Neural cell (in vitro differentiated cells): ENCODE data around the gene MYF5. TPM values are rescaled to one million over a fixed set of nuclear protein-coding genes. Genes with fewer than 3 reads are reported as not detected.

Experiments used
- H2AFZ ChIP-seq: fragments of 200-600, 300-800 bp; sonication (generic), shearing (Covaris generic); 2 replicates; pipeline ENCODE4 v1.6.0; 2014; ENCODE audit warnings: low read depth, mild to moderate bottlenecking, antibody characterized with exemption, low read length, moderate library complexity
- H3F3A ChIP-seq: fragments of 200-600 bp; shearing (Covaris generic); 2 replicates; pipeline ENCODE4 v1.6.1; 2016; ENCODE audit warnings: mild to moderate bottlenecking, moderate library complexity, mixed read lengths, antibody characterized with exemption, low read length; ENCODE audit not compliant: insufficient read depth, poor library complexity, severe bottlenecking
- H3K27ac ChIP-seq: fragments of 200-600, 300-800 bp; sonication (generic), shearing (Covaris generic); 2 replicates; pipeline ENCODE4 v1.5.1; 2014; ENCODE audit warnings: mild to moderate bottlenecking, low read length, moderate library complexity
- H3K27me3 ChIP-seq: fragments of 300-800, 200-600 bp; sonication (generic), shearing (Covaris generic); 2 replicates; pipeline ENCODE4 v1.6.0; 2014; ENCODE audit warnings: mild to moderate bottlenecking, low read depth, low read length, moderate library complexity; ENCODE audit not compliant: insufficient read depth
- H3K36me3 ChIP-seq: fragments of 300-800, 200-600 bp; sonication (generic), shearing (Covaris generic); 2 replicates; pipeline ENCODE4 v1.5.1; 2014; ENCODE audit warnings: mild to moderate bottlenecking, antibody characterized with exemption, low read length, moderate library complexity; ENCODE audit not compliant: insufficient read depth
- H3K4me2 ChIP-seq: fragments of 300-800, 200-600 bp; sonication (generic), shearing (Covaris generic); 2 replicates; pipeline ENCODE4 v1.6.0; 2014; ENCODE audit warnings: mild to moderate bottlenecking, low read length
- H3K4me3 ChIP-seq: fragments of 300-800, 200-600 bp; sonication (generic), shearing (Covaris generic); 2 replicates; pipeline ENCODE4 v1.5.1; 2014; ENCODE audit warnings: mild to moderate bottlenecking, low read length, moderate library complexity
- H3K79me2 ChIP-seq: fragments of 200-600 bp; shearing (Covaris generic); replicated peaks from 2 replicates; pipeline ENCODE4 v1.6.0; 2014; ENCODE audit warnings: mild to moderate bottlenecking, low read length, moderate library complexity; ENCODE audit not compliant: insufficient read depth
- H3K9ac ChIP-seq: fragments of 300-800, 200-600 bp; sonication (generic), shearing (Covaris generic); 2 replicates; pipeline ENCODE4 v1.6.1; 2016; ENCODE audit warnings: mild to moderate bottlenecking, low read length, mixed read lengths
- H3K9me2 ChIP-seq: fragments of 200-600 bp; shearing (Covaris generic); 2 replicates; pipeline ENCODE4 v1.6.1; 2016; ENCODE audit warnings: mild to moderate bottlenecking, low read length, mixed read lengths; ENCODE audit not compliant: insufficient read depth
- H3K9me3 ChIP-seq: fragments of 200-600, 300-800 bp; sonication (generic), shearing (Covaris generic); 2 replicates; pipeline ENCODE4 v1.6.1; 2016; ENCODE audit warnings: mild to moderate bottlenecking, mixed run types, low read length, moderate library complexity, mixed read lengths
- H4K20me1 ChIP-seq: fragments of 200-600 bp; shearing (Covaris generic); 2 replicates; pipeline ENCODE4 v1.6.1; 2016; ENCODE audit warnings: mild to moderate bottlenecking, mixed run types; ENCODE audit not compliant: insufficient read depth
- CTCF ChIP-seq: fragments of 450-650 bp; IDR thresholded peaks from 2 replicates; pipeline ENCODE4 v1.5.1; 2014; ENCODE audit warnings: antibody characterized with exemption, mild to moderate bottlenecking, moderate library complexity; ENCODE audit not compliant: poor library complexity, severe bottlenecking
- EP300 ChIP-seq: fragments of 450-650 bp; conservative IDR thresholded peaks from 2 replicates; pipeline ENCODE4 v1.6.1; 2014; ENCODE audit warnings: antibody characterized with exemption, mild to moderate bottlenecking, moderate library complexity; ENCODE audit not compliant: poor library complexity, severe bottlenecking
- EZH2 ChIP-seq: fragments of 200-600, 300-800 bp; shearing (Covaris generic), sonication (generic); IDR thresholded peaks from 2 replicates; pipeline ENCODE4 v1.6.1; 2014; ENCODE audit warnings: antibody characterized with exemption, low read length, borderline replicate concordance, mild to moderate bottlenecking; ENCODE audit not compliant: insufficient read depth, poor library complexity, severe bottlenecking
- MXI1 ChIP-seq: fragments of 450-650 bp; conservative IDR thresholded peaks from 2 replicates; pipeline ENCODE4 v1.6.1; 2014; ENCODE audit warnings: antibody characterized with exemption, mild to moderate bottlenecking; ENCODE audit not compliant: poor library complexity, severe bottlenecking
- POLR2AphosphoS5 ChIP-seq: IDR thresholded peaks from 2 replicates; pipeline ENCODE4 v1.6.1; 2012
- RAD21 ChIP-seq: fragments of 450-650 bp; conservative IDR thresholded peaks from 2 replicates; pipeline ENCODE4 v1.6.1; 2014; ENCODE audit warnings: antibody characterized with exemption, mild to moderate bottlenecking, moderate library complexity
- REST ChIP-seq: IDR thresholded peaks from 2 replicates; pipeline ENCODE4 v1.6.1; 2012; ENCODE audit warnings: borderline replicate concordance
- SMC3 ChIP-seq: fragments of 450-650 bp; conservative IDR thresholded peaks from 2 replicates; pipeline ENCODE4 v1.6.1; 2014; ENCODE audit warnings: antibody characterized with exemption, mild to moderate bottlenecking, moderate library complexity; ENCODE audit not compliant: poor library complexity
- TAF1 ChIP-seq: IDR thresholded peaks from 2 replicates; pipeline ENCODE4 v1.6.1; 2012; ENCODE audit warnings: low read depth
- polyA plus RNA-seq: library from polyadenylated mRNA; depleted of rRNA; stranded (reverse); fragments of >200 nt; gene quantifications from 2 replicates; pipeline ENCODE4 v1.2.3, GENCODE V29; 2014

Gene MYF5
- polyA plus RNA-seq, 1 donor from 2014 or later, result not detected

GRCh38 chr12:80698256-80698655, 18.5 kb upstream of the MYF5 start:
- no peak overlapping the region for H3K4me3 ChIP-seq
- no peaks in the 10 kb centered on the region for H3K27me3 ChIP-seq
- H3K36me3 ChIP-seq, result no peaks in the 10 kb centered on the region
- H3K27ac ChIP-seq, result no peak overlapping the region
- H2AFZ ChIP-seq, result no peak overlapping the region
- H4K20me1 ChIP-seq, result no peaks in the 10 kb centered on the region
- no peaks in the 10 kb centered on the region for H3F3A ChIP-seq
- no peak overlapping the region for H3K9ac ChIP-seq
- no peak for TF ChIP-seq POLR2AphosphoS5
- no peak for TF ChIP-seq RAD21
- no peak for TF ChIP-seq REST
- TF ChIP-seq CTCF, result no peak
- no peak for TF ChIP-seq EZH2
- no peak for TF ChIP-seq SMC3
- TF ChIP-seq MXI1, result no peak
- no peak for TF ChIP-seq TAF1
- no peak overlapping the region for H3K4me2 ChIP-seq
- no peaks in the 10 kb centered on the region for H3K79me2 ChIP-seq
- no peaks in the 10 kb centered on the region for H3K9me2 ChIP-seq
- no peaks in the 10 kb centered on the region for H3K9me3 ChIP-seq

GRCh38 chr12:80698847-80699542, 17.7 kb upstream of the MYF5 start:
- Histone ChIP-seq H3K79me2 (no peaks in the 10 kb centered on the region), H3K27me3 (no peaks in the 10 kb centered on the region), H3K4me3 (no peak overlapping the region), H3K9ac (no peak overlapping the region), H3K27ac (no peak overlapping the region), H3K4me2 (no peak overlapping the region), H2AFZ (no peak overlapping the region), H3K9me3 (no peaks in the 10 kb centered on the region), H3K36me3 (no peaks in the 10 kb centered on the region), H4K20me1 (no peaks in the 10 kb centered on the region), H3K9me2 (no peaks in the 10 kb centered on the region), H3F3A (no peaks in the 10 kb centered on the region)
- TF ChIP-seq EP300, result peak; percentile 58
- TF ChIP-seq EZH2, result no peak

DNA sequence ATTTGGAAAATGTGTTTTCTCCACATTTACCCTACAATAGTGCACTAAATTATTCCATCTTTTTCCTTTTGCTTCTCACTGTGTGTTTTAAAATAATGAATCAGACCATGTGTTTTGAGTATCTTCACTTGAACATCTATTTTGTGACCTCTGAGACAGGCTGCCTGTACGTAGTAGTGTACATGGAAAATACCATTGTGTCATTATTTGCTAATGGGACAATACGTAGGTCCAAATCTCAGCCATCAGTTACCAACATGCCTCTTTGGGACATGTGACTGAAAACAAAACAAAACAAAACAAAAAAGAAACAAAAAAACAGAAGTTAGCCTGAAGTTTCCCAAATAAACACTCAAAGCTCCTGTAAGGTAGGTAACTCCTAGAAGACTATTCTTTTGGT, 16.4 kb upstream of the MYF5 start:
- Histone ChIP-seq H3K9ac (no peak overlapping the region), H3K27ac (no peak overlapping the region), H3K27me3 (no peaks in the 10 kb centered on the region), H3K4me3 (no peak overlapping the region), H4K20me1 (no peaks in the 10 kb centered on the region), H3K36me3 (no peaks in the 10 kb centered on the region), H3K9me2 (no peaks in the 10 kb centered on the region), H3K4me2 (no peak overlapping the region), H3K9me3 (no peaks in the 10 kb centered on the region), H3F3A (no peaks in the 10 kb centered on the region), H3K79me2 (no peaks in the 10 kb centered on the region), H2AFZ (no peak overlapping the region)
- TF ChIP-seq EZH2, result no peak
- no peak for TF ChIP-seq CTCF
- TF ChIP-seq POLR2AphosphoS5, result no peak
- no peak for TF ChIP-seq REST
- TF ChIP-seq EP300, result no peak
- TF ChIP-seq TAF1, result no peak
- TF ChIP-seq RAD21, result no peak
- no peak for TF ChIP-seq SMC3
- no peak for TF ChIP-seq MXI1
